T47D (cell line): ENCODE results near the gene ASXL1.
A peak's percentile ranks its signal among the peaks of the same experiment; 100 is the strongest.

Experiments
- DNase-seq, 2 experiments: peaks; one replicate each; pipeline versions ENCODE4 v3.0.0 to v3.0.0-alpha.2; 2011 to 2012; ENCODE audit warnings: low read depth in 1 of 2, low spot score in 1 of 2
- JUND ChIP-seq: IDR thresholded peaks from 2 replicates; pipeline ENCODE4 v1.6.1; 2012; ENCODE audit warnings: low read depth
- in situ Hi-C: cut with HindIII; loops from 2 replicates; pipeline ENCODE4 v1.10.0; 2016; ENCODE audit warnings: low sequenced_read_pairs, low pct_unique_long_range_greater_than_20kb

The ASXL1 gene

DNA sequence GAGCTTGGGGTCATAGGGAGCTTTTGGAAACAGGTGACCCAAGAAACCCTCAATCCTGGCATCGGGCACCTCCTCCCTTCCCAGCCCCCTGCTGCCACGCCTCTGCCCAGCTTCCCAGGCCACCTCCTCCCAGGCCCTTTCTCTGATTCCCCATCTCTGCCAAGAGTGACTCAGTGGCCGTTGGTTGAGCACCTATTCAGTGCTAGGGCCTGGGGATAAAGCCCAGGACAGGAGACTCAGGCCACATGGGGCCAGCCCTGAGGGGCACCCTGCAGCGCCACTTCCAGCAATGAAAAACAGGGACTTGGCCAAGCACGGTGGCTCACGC is 110.1 kb downstream of the ASXL1 start:
- in situ Hi-C loops: no loop called here
- no peak for DNase-seq
- TF ChIP-seq JUND: no peak

DNA sequence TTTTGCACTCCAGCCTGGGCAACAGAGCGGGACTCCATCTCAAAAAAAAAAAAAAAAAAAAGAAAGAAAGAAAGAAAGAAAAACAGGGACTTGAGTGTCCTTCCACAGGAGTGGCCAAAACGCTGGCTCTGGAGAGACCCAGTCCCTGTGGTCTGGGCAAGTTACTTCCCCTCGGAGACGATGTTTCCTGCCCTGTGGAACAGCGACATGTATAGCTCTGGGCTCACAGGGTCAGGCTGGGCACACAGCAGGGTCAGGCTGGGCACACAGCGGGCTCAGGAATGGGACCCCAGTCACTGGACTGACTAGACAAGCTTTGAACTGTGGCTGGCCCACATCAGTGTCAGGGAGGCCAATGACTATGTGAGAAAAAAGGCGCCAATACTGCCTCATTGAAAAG is 110.7 kb downstream of the ASXL1 start:
- in situ Hi-C loops: no loop called here

DNA sequence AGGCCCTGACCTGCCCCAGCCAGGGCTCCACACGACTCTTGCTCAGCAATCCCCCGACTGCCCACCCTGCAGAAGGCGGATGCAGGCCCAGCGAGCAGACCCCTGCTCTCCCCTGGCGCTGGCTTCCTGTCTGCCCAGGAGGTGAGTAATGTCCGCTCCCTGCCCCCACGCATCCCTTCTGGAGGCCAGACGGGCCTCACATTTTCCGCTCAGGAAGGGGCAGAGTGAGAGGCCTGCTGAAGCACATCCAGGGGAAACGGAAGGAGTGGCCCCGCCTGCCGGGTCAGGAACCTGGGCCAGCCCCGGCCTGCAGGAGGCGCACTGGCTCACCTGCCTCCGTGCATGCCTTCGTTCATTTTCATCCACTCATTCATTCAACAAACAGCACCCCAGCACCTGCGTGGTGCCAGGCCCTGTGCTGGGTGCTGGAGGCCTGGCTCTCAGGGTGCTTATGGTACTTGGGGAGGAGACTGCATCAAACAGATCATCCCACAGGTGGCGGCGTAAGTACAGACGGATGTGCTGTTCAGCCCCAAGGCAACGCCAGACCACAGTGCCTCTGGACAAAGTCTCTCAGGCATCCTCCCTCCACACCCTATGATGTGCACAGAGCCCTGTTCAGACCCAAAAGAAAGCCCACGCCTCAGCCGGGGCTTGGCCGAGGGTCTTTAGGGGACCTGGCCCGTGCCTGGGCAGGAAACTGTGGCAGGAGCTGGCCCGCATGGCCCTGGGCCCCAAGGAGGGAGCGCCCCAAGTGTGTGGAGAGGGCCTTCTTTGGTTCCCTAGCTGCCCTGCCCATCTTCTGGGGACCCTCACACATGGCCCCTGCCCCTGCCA is 112.1 kb downstream of the ASXL1 start:
- DNase-seq: peak in 1 of 2 experiments; percentile 44
- in situ Hi-C loops: no loop called here
- TF ChIP-seq JUND: no peak

More for the DNA sequence above, 110.7 kb downstream of the ASXL1 start:
- no peak for TF ChIP-seq JUND
- DNase-seq: no peak

DNA sequence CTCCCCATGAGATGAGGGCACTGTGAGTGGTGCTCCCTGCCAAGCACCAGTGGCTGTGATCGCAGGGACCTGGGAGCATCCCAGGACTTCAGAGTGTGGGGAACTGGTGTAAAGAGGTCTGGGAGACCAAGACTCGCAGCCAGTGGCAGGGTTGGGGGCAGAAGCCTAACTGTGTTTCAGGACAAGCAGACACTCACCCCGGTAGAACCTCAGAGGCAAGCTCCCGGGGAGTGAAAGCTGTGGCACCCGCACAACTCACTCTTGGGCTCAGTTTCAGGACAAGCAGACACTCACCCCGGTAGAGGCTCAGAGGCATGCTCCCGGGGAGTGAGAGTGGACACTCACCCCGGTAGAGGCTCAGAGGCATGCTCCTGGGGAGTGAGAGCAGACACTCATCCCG is 112.8 kb downstream of the ASXL1 start:
- no peak for DNase-seq
- in situ Hi-C loops: no loop called here
- TF ChIP-seq JUND: no peak

DNA sequence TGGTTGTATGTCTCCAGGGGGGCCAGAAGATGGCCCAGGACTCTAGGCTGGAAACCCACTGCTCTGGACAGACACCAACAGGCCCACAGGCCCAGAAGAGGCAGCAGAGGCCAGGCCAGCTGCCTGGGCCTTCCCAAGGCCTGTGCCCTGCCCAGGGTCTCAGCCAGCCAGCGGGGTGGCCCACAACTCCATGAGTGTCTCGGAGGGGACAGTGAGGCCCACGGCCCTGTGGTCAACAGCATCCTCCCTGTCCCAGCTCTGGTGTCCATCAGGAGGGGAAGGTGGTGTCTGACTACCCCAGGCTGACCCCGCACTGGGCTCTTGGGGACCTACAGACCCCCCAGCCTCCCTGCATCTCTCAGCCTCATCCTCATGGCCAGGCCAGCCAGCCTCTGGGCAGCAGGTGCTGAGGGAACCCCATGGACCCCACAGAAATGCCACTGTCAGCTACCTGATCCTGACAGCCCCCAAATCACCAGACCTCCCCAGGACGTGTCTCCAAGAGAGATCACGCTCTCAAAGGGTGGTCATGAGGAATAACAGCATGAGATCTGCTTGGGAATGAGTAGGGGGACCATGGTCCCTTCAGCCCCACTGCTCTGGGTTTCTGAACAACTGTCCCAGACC is 114.6 kb downstream of the ASXL1 start:
- DNase-seq: no peak
- in situ Hi-C loops: no loop called here

DNA sequence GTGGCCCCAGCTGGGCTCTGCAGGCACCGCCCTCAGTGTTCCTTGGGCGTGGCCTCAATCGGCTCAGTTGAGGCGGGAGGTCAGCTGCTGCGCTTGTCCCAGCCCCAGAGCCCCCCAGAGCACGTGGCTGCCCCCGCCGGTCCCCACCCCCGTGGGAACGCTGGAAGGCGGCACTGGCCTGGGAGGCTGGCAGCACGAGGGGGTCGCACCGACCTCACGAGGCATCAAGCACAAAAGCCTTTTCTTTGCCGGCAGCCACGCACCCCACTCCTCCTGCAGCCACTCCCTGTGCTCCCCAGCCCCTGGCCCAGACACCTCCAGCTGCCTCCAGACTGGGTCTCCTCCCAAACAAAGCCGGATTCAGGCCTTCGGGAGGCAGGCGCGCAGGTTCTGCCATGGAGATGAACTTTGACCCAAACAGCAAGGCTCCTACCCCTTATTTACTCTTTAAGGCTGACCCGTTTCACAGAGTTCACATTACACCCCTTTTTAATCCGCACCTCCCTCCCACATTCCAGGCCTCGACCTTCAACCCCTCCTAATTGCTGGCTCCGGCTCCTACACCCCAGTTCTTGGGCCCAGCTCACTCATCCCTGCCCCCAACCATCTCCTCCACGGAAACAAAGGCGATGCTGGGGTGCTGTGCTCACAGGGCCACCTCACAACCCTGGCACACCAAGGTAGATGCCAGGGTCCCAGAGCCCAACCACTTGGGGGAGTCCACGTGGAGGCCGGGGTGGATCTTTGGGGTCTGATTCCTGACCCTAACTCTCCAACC is 115.3 kb downstream of the ASXL1 start:
- no peak for TF ChIP-seq JUND
- in situ Hi-C loops: no loop called here
- DNase-seq: peak in 1 of 2 experiments; percentile 13

More for the DNA sequence above, 114.6 kb downstream of the ASXL1 start:
- TF ChIP-seq JUND: no peak

DNA sequence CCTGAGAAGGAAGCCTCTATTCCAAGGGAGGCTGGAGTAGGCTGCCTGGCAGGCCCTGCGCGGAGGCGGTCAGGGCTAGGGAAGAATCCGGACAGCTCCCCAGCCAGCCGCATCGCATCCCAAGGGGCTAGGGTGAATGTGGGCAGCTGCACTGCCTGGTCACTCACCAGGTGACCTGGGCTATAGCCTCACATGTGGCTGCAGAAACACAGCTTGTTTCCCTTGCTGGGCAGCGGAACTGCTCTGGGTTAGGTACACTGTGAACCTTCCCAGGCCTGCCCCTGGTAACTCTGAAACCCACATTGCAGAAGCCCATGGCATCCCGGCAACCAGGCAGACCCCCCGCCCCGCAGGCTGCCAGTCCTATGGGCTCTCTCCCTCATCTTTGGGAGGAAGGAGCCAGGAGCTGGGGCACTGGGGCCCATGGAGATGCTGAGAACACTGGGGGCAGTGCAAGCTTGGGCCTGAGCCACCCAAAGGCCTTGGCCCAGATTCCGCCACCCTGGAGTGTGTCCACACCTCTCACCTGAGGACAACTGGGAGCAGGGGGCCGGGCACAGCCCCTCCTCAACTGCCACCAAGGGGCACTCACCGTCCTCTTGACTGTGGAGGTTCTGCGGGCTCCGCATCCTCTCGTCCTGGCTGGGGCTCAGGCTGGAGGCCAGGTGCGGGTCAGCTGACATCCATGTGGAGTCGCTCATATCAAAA is 116.0 kb downstream of the ASXL1 start:
- TF ChIP-seq JUND: no peak
- peak in 1 of 2 experiments; percentile 15 for DNase-seq
- in situ Hi-C loops: no loop called here

DNA sequence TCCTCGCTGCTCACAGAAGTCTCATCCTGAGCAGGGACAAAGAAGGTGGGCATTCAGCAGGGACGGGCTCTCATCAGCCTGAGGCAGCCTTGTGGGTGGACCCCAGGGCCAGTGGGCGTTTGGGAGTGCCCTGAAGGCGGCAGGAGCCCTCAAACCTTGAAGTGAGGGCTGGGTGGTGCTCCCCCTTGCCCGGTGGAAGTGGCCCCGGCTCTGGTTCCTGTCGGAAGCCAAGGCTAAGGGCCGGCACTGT is 116.5 kb downstream of the ASXL1 start:
- no peak for DNase-seq
- in situ Hi-C loops: no loop called here
- no peak for TF ChIP-seq JUND

DNA sequence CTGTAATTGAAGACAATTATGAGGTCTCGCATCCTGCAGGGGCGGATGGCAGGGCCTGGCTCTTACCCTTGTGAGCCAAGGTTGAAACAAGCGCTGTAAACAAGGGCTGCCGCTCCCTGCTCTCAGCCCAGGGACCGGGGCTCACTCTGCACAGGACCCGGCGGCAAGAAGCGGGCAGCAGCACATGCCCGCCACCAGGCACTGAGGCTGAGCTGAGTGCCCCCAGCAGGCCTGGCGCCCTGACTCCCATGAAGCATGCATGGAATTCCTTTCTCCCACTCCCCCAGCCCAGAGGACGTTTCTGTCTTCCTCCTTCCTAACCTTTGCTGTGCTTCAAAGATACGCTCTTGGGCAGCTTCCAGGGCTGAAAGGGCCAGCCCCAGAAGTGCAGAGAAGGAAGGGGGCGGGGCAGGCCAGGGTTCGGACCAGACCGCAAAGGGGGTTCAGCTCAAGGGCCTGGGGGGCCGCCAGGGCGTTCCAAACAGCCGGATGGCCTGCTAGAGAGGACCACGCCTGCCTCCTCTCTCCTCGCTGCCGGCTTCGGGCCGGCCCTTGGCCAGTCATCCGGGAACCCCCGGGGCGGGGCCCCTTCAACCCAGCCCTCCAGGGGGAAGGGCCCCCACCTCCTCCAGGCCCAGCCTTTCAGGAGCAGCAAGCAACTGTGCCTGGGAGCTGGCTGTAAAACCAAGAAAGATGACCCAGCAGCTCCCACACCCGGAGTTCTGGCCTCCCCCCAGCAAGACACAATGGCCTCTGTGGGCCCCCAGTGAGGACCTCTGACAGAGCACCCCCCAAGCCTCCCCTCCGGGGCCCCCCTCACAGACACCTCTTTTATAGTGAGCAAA is 117.1 kb downstream of the ASXL1 start:
- in situ Hi-C loops: no loop called here
- TF ChIP-seq JUND: no peak
- DNase-seq: peak in 1 of 2 experiments; percentile 15

DNA sequence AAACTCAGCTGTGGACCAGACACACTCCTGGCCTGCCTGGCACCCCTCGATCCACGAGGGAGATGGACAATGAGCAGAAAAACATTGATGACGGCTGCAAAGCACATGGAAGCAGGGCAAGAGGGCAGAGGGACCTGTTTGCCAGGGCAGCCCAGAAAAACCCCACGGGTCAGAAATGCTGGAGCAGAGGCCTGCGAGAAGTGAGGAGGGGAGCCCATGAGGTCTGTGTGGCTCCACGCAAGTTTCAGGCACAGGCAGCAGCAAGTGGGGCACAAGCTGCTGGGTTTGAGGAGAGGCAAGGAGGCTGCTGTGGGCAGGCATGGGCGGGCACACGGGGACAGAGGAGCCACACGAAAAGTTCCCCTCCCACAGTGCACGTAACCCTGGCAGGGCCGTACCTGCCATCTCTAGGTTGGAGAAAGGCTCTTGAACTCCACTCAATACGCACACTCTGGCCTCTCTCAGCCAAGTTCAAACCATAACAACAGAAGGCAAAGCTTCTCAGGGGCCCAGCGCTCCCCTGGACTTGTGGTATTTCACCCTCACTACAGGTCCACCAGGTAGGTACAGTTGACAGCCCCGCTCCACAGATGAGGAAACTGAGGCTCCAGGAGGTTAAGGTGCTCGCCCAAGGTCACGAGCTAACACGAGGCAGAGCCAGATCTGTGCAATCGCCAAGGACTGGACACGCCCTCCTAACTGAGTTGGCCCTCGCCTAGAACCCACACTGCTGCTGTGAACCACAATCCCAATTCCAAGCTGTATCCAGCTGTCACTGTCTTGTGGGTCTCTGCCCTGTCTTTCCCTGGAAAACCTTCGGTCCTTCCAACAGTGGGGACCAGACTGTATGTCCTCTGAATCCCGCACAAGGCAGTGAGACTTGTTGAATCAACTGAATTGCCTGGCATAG is 118.8 kb downstream of the ASXL1 start:
- DNase-seq: peak in 1 of 2 experiments; percentile 10
- TF ChIP-seq JUND: no peak
- in situ Hi-C loops: no loop called here
